Cardiac fibroblast (primary cell): ENCODE measurements around the gene ZNF362.

Experiments used
- DNase-seq, 2 donors: peaks; one replicate each; pipeline versions ENCODE4 v3.0.0 to v3.0.0-alpha.2; 2010; ENCODE audit warnings: low read depth in 2 of 2
- H3K4me3 ChIP-seq, 2 donors: replicated peaks in 1 of 2; 1 replicate in 1 of 2; 2 replicates in 1 of 2; pipeline ENCODE4 v1.5.1; 2011; ENCODE audit warnings: low read depth in 2 of 2, low read length in 2 of 2, mild to moderate bottlenecking in 2 of 2, moderate library complexity in 1 of 2
- CTCF ChIP-seq: IDR thresholded peaks from one replicate; pipeline ENCODE4 v1.5.1; 2011; ENCODE audit warnings: low read depth, mild to moderate bottlenecking, low read length, inconsistent platforms

The ZNF362 gene

DNA sequence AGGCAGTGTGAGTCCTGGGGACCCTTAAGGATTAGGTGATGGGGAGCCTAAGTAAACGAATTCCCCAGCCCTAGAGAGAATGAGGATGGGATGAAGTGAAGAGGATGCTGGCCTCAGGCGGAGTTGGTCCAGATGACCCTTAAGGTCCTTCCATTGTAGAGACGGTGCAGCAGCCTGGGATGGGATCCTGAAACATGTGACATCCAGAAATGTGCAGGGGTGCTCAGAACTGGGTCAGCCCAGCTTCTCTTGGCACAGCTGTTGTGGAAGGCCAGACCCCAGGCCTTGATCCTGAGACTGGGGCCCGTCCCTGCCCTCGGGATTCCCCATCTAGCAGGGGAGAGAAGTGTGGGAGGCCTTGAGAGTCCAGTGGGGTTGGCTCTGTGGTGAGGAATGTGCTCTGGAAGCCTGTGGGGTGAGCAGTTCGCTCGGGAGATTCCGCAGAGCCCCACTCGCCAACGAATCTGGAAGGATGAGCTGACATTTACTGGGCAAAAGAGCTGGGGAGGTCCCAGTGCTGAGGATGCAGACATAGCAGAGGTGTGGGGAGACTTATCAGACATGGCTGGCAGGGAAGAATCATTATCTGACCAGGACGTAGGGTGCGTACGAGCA, 36.5 kb downstream of the ZNF362 start:
- TF ChIP-seq CTCF: no peak
- H3K4me3 ChIP-seq: no peak overlapping the region
- no peak for DNase-seq

DNA sequence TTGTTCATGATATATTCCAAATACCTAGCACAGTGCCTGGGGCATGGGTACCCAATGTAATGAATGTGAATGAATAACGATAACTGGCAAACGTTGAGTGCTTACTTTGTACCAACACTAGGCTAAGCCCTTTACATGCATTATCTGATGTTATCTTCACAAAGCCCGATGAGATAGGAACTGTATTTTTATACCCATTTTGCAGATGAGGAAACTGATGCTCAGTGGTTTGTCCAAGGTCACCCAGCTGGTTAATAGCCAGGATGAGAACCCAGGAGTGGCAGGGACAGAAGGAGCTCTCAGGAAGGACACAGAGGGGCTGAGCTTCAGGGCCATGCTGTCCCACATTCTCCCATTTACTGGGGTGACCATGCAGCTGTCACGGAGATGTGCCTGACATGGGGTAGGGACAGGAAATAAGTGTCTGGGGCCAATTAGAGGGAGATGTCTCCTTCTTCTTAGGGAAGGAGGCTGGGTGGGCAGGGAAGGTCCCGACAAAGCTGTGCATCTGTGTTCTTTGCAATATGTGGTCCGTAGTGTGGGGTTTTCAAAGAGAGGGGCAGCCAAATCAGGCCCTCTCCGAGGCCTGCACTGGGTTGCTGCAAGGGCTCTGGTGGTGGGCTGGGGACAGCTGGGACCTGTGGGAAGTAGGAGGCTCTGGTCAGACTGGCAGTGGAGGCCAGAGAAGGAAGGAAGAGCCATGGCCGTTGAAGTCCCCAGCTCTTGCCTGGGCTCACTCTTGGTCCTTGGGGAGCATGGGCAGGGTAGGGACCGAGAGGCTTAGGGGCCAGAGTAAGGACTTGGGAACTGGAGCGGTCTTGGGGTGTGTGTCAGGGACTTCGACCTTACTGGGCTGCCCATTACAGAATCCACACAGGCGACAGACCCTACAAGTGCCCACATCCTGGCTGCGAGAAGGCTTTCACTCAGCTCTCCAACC, 38.0 kb downstream of the ZNF362 start:
- H3K4me3 ChIP-seq: no peak overlapping the region
- no peak for DNase-seq
- no peak for TF ChIP-seq CTCF

DNA sequence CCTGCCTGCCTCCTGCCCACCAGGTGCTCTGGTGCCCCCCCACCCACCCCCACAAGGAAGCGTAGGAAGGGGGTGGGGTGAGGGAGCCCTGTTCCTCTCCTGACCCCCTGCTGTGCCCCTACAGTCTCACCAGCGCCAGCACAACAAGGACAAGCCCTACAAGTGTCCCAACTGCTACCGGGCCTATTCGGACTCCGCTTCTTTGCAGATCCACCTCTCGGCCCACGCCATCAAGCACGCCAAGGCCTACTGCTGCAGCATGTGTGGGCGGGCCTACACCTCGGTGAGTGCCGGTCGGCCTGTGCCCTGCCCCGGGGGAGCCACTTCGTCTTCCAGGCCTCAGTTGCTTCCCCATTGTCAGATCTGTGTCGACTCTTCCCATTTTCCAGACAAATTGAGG, 38.7 kb downstream of the ZNF362 start:
- H3K4me3 ChIP-seq: no peak overlapping the region
- no peak for TF ChIP-seq CTCF
- DNase-seq: no peak

DNA sequence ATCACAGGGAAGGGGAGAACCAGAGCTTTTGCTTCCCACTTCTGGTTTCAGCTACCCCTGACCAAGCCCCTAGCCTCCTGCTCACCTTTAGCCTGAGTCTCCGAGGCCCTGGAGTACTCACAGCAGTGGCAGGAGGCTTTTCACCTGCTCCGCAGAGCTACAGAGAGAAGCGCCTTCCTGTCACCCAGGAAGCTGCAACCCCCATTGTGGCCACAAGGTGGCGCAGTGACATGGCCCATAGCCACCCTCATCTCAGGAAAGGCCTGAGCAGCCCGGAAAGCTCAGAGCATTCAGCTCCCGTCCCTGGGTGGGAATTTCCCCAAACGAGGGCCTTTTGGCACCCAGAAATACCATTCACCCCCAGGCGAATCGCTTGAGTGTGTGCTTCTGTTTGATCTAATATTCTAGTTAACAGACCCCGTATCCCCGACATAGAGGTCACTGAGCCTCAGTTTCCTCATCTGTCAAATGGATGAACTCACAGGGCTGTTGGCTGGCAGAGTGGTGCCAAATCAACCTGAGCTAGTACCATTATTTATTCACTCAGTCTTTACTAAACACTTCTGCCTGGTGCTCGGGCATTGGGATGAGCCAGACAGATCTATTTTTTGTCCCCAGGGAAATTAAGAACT, 39.3 kb downstream of the ZNF362 start:
- peak; percentile 83 to 87 for DNase-seq
- no peak overlapping the region for H3K4me3 ChIP-seq
- peak; percentile 96 for TF ChIP-seq CTCF

DNA sequence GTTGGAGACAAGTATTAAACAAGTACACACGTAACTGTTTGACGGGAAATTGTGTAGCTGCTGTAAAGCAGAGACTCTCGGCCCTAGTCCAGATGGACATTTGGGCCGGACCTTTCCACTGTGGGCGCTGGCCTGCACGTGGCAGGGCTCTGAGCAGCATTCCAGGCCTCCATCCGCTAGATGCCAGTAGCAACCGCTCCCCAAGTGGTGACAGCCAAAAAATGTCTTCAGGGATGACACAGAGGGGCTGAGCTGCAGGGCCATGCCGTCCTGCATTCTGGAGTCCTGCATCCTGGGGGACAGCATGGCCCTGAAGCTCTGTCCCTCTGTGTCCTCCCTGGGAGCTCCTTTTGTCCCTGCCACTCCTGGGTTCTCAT, 39.8 kb downstream of the ZNF362 start:
- TF ChIP-seq CTCF: no peak
- no peak overlapping the region for H3K4me3 ChIP-seq

GRCh38 chr1:33296824-33297223, 40.5 kb downstream of the ZNF362 start:
- no peak for DNase-seq
- no peak for TF ChIP-seq CTCF
- H3K4me3 ChIP-seq: no peak overlapping the region

More for the DNA sequence above, 39.8 kb downstream of the ZNF362 start:
- DNase-seq: no peak
